SK-N-SH treated with all-trans-retinoic acid at 6 μM for 48 hours (cell line): ENCODE data around the gene FAM217A.

ENCODE experiments used
- ATAC-seq: fragments of 200-7000 bp; cut with Tn5 transposase; 3 replicates; pipeline ENCODE4 v1.9.1; 2020; ENCODE audit warnings: mild to moderate bottlenecking, moderate library complexity
- ARNTL ChIP-seq: fragments of 450-650 bp; formaldehyde crosslinking; IDR thresholded peaks from 2 replicates; pipeline ENCODE4 v1.5.0; 2020; ENCODE audit warnings: low read depth, mild to moderate bottlenecking, moderate library complexity, borderline replicate concordance
- BACH2 ChIP-seq: fragments of 250-450 bp; sonication (Bioruptor Pico); IDR thresholded peaks from 2 replicates; pipeline ENCODE4 v1.9.0; 2021; ENCODE audit warnings: mild to moderate bottlenecking, borderline replicate concordance
- CSDC2 ChIP-seq: fragments of 250-450 bp; sonication (Bioruptor Pico); IDR thresholded peaks from 2 replicates; pipeline ENCODE4 v1.5.0; 2020; ENCODE audit warnings: mild to moderate bottlenecking, moderate library complexity
- ESRRG ChIP-seq: fragments of 250-450 bp; sonication (Bioruptor Pico); IDR thresholded peaks from 2 replicates; pipeline ENCODE4 v1.6.1; 2021; ENCODE audit warnings: mild to moderate bottlenecking
- GLIS3 ChIP-seq: fragments of 250-450 bp; sonication (Bioruptor Pico); IDR thresholded peaks from 2 replicates; pipeline ENCODE4 v1.5.0; 2020; ENCODE audit warnings: mild to moderate bottlenecking, moderate library complexity
- ISL1 ChIP-seq: fragments of 250-450 bp; sonication (Bioruptor Pico); IDR thresholded peaks from 2 replicates; pipeline ENCODE4 v2.1.2; 2022; ENCODE audit warnings: mild to moderate bottlenecking, moderate library complexity
- OSR1 ChIP-seq: fragments of 250-450 bp; sonication (Bioruptor Pico); IDR thresholded peaks from 2 replicates; pipeline ENCODE4 v1.8.0; 2022; ENCODE audit warnings: moderate library complexity, mild to moderate bottlenecking, inconsistent platforms
- PPARA ChIP-seq: fragments of 250-450 bp; sonication (Bioruptor Pico); IDR thresholded peaks from 2 replicates; pipeline ENCODE4 v1.5.0; 2020; ENCODE audit warnings: mild to moderate bottlenecking, borderline replicate concordance
- SNAI2 ChIP-seq: fragments of 250-450 bp; sonication (Bioruptor Pico); IDR thresholded peaks from 2 replicates; pipeline ENCODE4 v1.5.0; 2020; ENCODE audit warnings: mild to moderate bottlenecking, moderate library complexity
- TCF4 ChIP-seq: fragments of 250-450 bp; sonication (Bioruptor Pico); IDR thresholded peaks from 2 replicates; pipeline ENCODE4 v1.8.0; 2021; ENCODE audit warnings: mild to moderate bottlenecking, moderate library complexity, borderline replicate concordance
- ZC3H10 ChIP-seq: fragments of 250-450 bp; sonication (Bioruptor Pico); IDR thresholded peaks from 2 replicates; pipeline ENCODE4 v1.5.1; 2021; ENCODE audit warnings: mild to moderate bottlenecking, moderate library complexity
- ZFP30 ChIP-seq: fragments of 450-650 bp; formaldehyde crosslinking; IDR thresholded peaks from 2 replicates; pipeline ENCODE4 v1.5.0; 2022; ENCODE audit warnings: mild to moderate bottlenecking, moderate library complexity
- ZNF565 ChIP-seq: fragments of 450-650 bp; formaldehyde crosslinking; conservative IDR thresholded peaks from 2 replicates; pipeline ENCODE4 v1.5.0; 2020; ENCODE audit warnings: low read depth, mild to moderate bottlenecking, moderate library complexity
- ZNF70 ChIP-seq: fragments of 450-650 bp; formaldehyde crosslinking; IDR thresholded peaks from 2 replicates; pipeline ENCODE4 v1.5.0; 2020; ENCODE audit warnings: mild to moderate bottlenecking, moderate library complexity
- ZNF8 ChIP-seq: fragments of 450-650 bp; formaldehyde crosslinking; IDR thresholded peaks from 2 replicates; pipeline ENCODE4 v1.5.0; 2020; ENCODE audit warnings: mild to moderate bottlenecking, moderate library complexity
- TF ChIP-seq, protein P1 (sequence below): fragments of 250-450 bp; sonication (Bioruptor Pico); IDR thresholded peaks from 2 replicates; pipeline ENCODE4 v1.5.0; 2020; ENCODE audit warnings: mild to moderate bottlenecking, moderate library complexity
- TF ChIP-seq, protein P2 (sequence below): fragments of 250-450 bp; sonication (Bioruptor Pico); IDR thresholded peaks from 2 replicates; pipeline ENCODE4 v1.5.1; 2021; ENCODE audit warnings: mild to moderate bottlenecking, moderate library complexity
- TF ChIP-seq, protein P3 (sequence below): fragments of 250-450 bp; sonication (Bioruptor Pico); IDR thresholded peaks from 2 replicates; pipeline ENCODE4 v1.8.0; 2020; ENCODE audit warnings: mild to moderate bottlenecking, moderate library complexity, borderline replicate concordance
- TF ChIP-seq, protein P4 (sequence below): fragments of 250-450 bp; sonication (Bioruptor Pico); IDR thresholded peaks from 2 replicates; pipeline ENCODE4 v1.8.0; 2021; ENCODE audit warnings: low read depth, mild to moderate bottlenecking, moderate library complexity, borderline replicate concordance
- TF ChIP-seq, protein P5 (sequence below): fragments of 250-450 bp; sonication (Bioruptor Pico); IDR thresholded peaks from 2 replicates; pipeline ENCODE4 v1.5.1; 2020; ENCODE audit warnings: low read depth, mild to moderate bottlenecking, moderate library complexity

Gene FAM217A

DNA sequence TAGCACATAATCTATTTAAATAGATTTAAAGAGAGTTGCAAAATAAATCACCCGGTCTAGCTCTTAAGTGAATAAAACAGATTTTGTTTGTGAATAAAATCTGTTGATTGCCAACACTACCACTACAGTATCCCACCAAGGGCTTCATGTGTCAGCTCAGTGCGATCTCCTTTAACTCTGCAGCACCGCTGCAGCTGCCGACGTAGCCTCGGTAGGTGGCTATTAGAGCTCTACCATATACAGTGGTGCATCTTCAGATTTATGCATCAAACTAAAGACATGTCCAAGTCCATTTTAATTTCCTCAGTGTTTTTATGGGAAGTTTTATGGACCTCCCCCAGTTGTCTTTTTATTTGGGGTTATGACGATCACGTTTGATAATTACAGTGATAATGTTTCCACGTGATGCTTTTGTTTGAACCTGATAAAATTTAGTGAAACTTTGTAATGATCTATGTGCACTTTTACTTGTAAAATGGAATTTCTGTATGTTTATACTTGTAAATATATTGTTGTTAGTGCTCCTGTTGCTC, 29.7 kb upstream of the FAM217A start:
- no peak for ATAC-seq

DNA sequence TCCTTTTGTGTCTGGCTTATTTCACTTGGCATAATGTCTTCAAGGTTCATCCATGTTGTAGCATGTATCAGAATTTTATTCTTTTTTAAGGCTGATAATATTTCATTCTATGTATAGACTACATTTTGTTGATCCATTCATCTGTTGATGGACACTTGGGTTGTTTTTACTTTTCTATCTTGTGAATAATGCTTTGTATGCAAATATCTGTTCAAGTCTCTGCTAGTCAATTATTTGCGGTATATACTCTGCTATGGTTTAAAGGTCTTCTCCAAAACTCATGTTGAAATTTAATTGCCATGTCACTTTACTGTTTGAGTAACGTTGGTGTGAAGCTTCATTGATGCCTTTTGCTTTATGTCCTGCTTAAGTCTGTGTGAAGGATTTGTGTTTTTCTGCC, 28.9 kb upstream of the FAM217A start:
- no peak for TF ChIP-seq ZNF70 (CRISPR knock-in tag)
- TF ChIP-seq, protein P1, sequence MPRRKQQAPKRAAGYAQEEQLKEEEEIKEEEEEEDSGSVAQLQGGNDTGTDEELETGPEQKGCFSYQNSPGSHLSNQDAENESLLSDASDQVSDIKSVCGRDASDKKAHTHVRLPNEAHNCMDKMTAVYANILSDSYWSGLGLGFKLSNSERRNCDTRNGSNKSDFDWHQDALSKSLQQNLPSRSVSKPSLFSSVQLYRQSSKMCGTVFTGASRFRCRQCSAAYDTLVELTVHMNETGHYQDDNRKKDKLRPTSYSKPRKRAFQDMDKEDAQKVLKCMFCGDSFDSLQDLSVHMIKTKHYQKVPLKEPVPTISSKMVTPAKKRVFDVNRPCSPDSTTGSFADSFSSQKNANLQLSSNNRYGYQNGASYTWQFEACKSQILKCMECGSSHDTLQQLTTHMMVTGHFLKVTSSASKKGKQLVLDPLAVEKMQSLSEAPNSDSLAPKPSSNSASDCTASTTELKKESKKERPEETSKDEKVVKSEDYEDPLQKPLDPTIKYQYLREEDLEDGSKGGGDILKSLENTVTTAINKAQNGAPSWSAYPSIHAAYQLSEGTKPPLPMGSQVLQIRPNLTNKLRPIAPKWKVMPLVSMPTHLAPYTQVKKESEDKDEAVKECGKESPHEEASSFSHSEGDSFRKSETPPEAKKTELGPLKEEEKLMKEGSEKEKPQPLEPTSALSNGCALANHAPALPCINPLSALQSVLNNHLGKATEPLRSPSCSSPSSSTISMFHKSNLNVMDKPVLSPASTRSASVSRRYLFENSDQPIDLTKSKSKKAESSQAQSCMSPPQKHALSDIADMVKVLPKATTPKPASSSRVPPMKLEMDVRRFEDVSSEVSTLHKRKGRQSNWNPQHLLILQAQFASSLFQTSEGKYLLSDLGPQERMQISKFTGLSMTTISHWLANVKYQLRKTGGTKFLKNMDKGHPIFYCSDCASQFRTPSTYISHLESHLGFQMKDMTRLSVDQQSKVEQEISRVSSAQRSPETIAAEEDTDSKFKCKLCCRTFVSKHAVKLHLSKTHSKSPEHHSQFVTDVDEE (CRISPR knock-in tag), result no peak
- no peak for TF ChIP-seq ISL1
- no peak for TF ChIP-seq ZNF8
- no peak for TF ChIP-seq PPARA
- TF ChIP-seq SNAI2, result no peak
- TF ChIP-seq, protein P2, sequence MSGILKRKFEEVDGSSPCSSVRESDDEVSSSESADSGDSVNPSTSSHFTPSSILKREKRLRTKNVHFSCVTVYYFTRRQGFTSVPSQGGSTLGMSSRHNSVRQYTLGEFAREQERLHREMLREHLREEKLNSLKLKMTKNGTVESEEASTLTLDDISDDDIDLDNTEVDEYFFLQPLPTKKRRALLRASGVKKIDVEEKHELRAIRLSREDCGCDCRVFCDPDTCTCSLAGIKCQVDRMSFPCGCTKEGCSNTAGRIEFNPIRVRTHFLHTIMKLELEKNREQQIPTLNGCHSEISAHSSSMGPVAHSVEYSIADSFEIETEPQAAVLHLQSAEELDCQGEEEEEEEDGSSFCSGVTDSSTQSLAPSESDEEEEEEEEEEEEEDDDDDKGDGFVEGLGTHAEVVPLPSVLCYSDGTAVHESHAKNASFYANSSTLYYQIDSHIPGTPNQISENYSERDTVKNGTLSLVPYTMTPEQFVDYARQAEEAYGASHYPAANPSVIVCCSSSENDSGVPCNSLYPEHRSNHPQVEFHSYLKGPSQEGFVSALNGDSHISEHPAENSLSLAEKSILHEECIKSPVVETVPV (CRISPR knock-in tag), result no peak
- no peak for TF ChIP-seq GLIS3 (CRISPR knock-in tag)
- TF ChIP-seq, protein P3, sequence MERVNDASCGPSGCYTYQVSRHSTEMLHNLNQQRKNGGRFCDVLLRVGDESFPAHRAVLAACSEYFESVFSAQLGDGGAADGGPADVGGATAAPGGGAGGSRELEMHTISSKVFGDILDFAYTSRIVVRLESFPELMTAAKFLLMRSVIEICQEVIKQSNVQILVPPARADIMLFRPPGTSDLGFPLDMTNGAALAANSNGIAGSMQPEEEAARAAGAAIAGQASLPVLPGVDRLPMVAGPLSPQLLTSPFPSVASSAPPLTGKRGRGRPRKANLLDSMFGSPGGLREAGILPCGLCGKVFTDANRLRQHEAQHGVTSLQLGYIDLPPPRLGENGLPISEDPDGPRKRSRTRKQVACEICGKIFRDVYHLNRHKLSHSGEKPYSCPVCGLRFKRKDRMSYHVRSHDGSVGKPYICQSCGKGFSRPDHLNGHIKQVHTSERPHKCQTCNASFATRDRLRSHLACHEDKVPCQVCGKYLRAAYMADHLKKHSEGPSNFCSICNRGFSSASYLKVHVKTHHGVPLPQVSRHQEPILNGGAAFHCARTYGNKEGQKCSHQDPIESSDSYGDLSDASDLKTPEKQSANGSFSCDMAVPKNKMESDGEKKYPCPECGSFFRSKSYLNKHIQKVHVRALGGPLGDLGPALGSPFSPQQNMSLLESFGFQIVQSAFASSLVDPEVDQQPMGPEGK, result no peak
- no peak for TF ChIP-seq TCF4 (CRISPR knock-in tag)
- TF ChIP-seq BACH2 (CRISPR knock-in tag), result no peak
- no peak for TF ChIP-seq ZC3H10 (CRISPR knock-in tag)
- TF ChIP-seq, all 23 proteins: peak for 0
- ATAC-seq, result no peak

More for the DNA sequence above, 29.7 kb upstream of the FAM217A start:
- TF ChIP-seq, protein P1 (CRISPR knock-in tag), result no peak
- TF ChIP-seq ISL1, result no peak

DNA sequence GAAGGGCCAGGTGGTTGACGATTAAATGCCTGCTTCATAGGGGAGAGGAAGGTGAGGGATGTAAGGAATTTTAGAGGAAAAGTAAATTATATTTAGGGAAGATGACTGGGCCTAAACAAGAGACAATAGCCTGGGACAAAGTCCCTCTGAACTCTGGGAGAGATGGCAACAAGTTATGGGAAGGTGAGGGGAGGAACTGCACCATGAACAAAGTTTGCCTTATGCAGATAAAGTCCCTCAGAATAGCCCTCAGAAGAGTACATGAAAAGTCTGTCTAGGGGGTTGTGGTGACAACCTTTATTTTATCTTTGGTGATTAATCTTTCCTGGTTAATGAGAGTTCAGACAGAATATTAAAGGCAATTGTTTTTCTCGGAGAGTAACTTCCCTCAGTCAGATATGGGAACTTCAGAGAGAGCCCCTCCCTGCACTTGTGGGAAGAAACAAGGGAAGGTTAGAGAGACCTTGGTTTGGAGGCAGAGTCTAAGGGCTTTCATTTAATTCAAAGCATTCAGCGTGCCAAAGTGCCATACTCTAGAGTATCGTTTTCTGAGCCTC, 27.1 kb upstream of the FAM217A start:
- no peak for ATAC-seq
- no peak for TF ChIP-seq ZC3H10 (CRISPR knock-in tag)
- no peak for TF ChIP-seq ARNTL
- TF ChIP-seq, protein P3, result no peak
- no peak for TF ChIP-seq SNAI2
- no peak for TF ChIP-seq BACH2 (CRISPR knock-in tag)
- no peak for TF ChIP-seq OSR1 (CRISPR knock-in tag)
- no peak for TF ChIP-seq ISL1
- TF ChIP-seq, protein P4, sequence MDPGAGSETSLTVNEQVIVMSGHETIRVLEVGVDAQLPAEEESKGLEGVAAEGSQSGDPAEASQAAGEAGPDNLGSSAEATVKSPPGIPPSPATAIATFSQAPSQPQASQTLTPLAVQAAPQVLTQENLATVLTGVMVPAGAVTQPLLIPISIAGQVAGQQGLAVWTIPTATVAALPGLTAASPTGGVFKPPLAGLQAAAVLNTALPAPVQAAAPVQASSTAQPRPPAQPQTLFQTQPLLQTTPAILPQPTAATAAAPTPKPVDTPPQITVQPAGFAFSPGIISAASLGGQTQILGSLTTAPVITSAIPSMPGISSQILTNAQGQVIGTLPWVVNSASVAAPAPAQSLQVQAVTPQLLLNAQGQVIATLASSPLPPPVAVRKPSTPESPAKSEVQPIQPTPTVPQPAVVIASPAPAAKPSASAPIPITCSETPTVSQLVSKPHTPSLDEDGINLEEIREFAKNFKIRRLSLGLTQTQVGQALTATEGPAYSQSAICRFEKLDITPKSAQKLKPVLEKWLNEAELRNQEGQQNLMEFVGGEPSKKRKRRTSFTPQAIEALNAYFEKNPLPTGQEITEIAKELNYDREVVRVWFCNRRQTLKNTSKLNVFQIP (CRISPR knock-in tag), result no peak
- TF ChIP-seq CSDC2 (CRISPR knock-in tag), result no peak
- TF ChIP-seq ZFP30 (CRISPR knock-in tag), result no peak
- TF ChIP-seq ESRRG (CRISPR knock-in tag), result no peak
- TF ChIP-seq, protein P5, sequence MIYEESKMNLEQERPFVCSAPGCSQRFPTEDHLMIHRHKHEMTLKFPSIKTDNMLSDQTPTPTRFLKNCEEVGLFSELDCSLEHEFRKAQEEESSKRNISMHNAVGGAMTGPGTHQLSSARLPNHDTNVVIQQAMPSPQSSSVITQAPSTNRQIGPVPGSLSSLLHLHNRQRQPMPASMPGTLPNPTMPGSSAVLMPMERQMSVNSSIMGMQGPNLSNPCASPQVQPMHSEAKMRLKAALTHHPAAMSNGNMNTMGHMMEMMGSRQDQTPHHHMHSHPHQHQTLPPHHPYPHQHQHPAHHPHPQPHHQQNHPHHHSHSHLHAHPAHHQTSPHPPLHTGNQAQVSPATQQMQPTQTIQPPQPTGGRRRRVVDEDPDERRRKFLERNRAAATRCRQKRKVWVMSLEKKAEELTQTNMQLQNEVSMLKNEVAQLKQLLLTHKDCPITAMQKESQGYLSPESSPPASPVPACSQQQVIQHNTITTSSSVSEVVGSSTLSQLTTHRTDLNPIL, result no peak
- no peak for TF ChIP-seq ZNF565 (CRISPR knock-in tag)
